Measurements from ENCODE around the gene TWSG1. TPM values are rescaled to one million over a fixed set of nuclear protein-coding genes. Genes with fewer than 3 reads are reported as not detected.
"Not testable (repeated sequence)": the region's sequence is repeated elsewhere in the genome, so short reads cannot be mapped to it uniquely, and the experiment has no call there.

TWSG1 gene
- total RNA-seq, 2 donors from 2014 or later, result 14.7 to 16.6 TPM

- no peaks in the 10 kb centered on the region for H3K9me3 ChIP-seq
- H3K36me3 ChIP-seq, result no peaks in the 10 kb centered on the region
- H3K4me3 ChIP-seq, result no peak overlapping the region
- H3K4me1 ChIP-seq, result no peaks in the 10 kb centered on the region
- no peak overlapping the region for H3K27ac ChIP-seq
- no peaks in the 10 kb centered on the region for H3K27me3 ChIP-seq
- DNase-seq (ENCODE audit: low spot score), result no peak
- TF ChIP-seq CTCF (IDR thresholded peaks at IDR 0.05), result no peak
Measured at GRCh38 chr18:9422816-9423519, 88.4 kb downstream of the TWSG1 start.

- H3K27me3 ChIP-seq; H3K4me3 ChIP-seq; H3K9me3 ChIP-seq; H3K27ac ChIP-seq; DNase-seq (ENCODE audit: low spot score); H3K4me1 ChIP-seq; H3K36me3 ChIP-seq: not testable (repeated sequence)
Measured at GRCh38 chr18:9423648-9424047, 89.1 kb downstream of the TWSG1 start.

- not testable (repeated sequence) for H3K4me1 ChIP-seq; H3K9me3 ChIP-seq; H3K4me3 ChIP-seq; DNase-seq (ENCODE audit: low spot score); H3K27ac ChIP-seq; H3K36me3 ChIP-seq; H3K27me3 ChIP-seq
Measured at GRCh38 chr18:9424235-9424634, 89.7 kb downstream of the TWSG1 start.

GRCh38 chr18:9426753-9427152 lies 92.2 kb downstream of the TWSG1 start:
- Histone ChIP-seq H3K4me1 (peaks cover 0 to 6% of the 10 kb centered on the region in 2 donors), H3K36me3 (no peaks in the 10 kb centered on the region), H3K27ac (no peak overlapping the region), H3K9me3 (no peaks in the 10 kb centered on the region), H3K4me3 (no peak overlapping the region), H3K27me3 (no peaks in the 10 kb centered on the region)
- no peak for TF ChIP-seq CTCF (IDR thresholded peaks at IDR 0.05)
- no peak for DNase-seq (ENCODE audit: low spot score)

- TF ChIP-seq CTCF (IDR thresholded peaks at IDR 0.05), result no peak
- Histone ChIP-seq H3K36me3 (no peaks in the 10 kb centered on the region), H3K4me3 (no peak overlapping the region), H3K4me1 (peaks cover 0 to 6% of the 10 kb centered on the region in 2 donors), H3K27me3 (no peaks in the 10 kb centered on the region), H3K9me3 (no peaks in the 10 kb centered on the region), H3K27ac (peak overlapping the region in 1 of 2 donors; percentile 38)
- DNase-seq (ENCODE audit: low spot score), result no peak
Measured at GRCh38 chr18:9428301-9428706, 93.7 kb downstream of the TWSG1 start.

- no peak for TF ChIP-seq CTCF (IDR thresholded peaks at IDR 0.05)
- Histone ChIP-seq H3K9me3 (no peaks in the 10 kb centered on the region), H3K27ac (peak overlapping the region in 1 of 2 donors; percentile 38), H3K4me3 (no peak overlapping the region), H3K36me3 (no peaks in the 10 kb centered on the region), H3K27me3 (no peaks in the 10 kb centered on the region), H3K4me1 (peaks cover 0 to 8% of the 10 kb centered on the region in 2 donors)
- no peak for DNase-seq (ENCODE audit: low spot score)
Measured at GRCh38 chr18:9428862-9429661, 94.5 kb downstream of the TWSG1 start.

All from right atrium auricular region (tissue), 2 donors.